Measurements from ENCODE around the gene BACH1.

The BACH1 gene

GRCh38 chr21:29315131-29315749, 16.5 kb downstream of the BACH1 start:
- no peak for DNase-seq (ENCODE audit: low read depth in 2 of 2)

- no peak for DNase-seq (ENCODE audit: low read depth in 2 of 2)
These were observed 17.5 kb downstream of the BACH1 start for GRCh38 chr21:29316029-29316742.

- no peak for DNase-seq (ENCODE audit: low read depth in 2 of 2)
These were observed 18.1 kb downstream of the BACH1 start for GRCh38 chr21:29316806-29317205.

GRCh38 chr21:29318354-29318753, 19.6 kb downstream of the BACH1 start:
- DNase-seq (ENCODE audit: low read depth in 2 of 2), result no peak

GRCh38 chr21:29320031-29320430, 21.3 kb downstream of the BACH1 start:
- no peak for DNase-seq (ENCODE audit: low read depth in 2 of 2)

- DNase-seq (ENCODE audit: low read depth in 2 of 2), result no peak
These were observed 22.5 kb downstream of the BACH1 start for GRCh38 chr21:29321217-29321616.

DNA sequence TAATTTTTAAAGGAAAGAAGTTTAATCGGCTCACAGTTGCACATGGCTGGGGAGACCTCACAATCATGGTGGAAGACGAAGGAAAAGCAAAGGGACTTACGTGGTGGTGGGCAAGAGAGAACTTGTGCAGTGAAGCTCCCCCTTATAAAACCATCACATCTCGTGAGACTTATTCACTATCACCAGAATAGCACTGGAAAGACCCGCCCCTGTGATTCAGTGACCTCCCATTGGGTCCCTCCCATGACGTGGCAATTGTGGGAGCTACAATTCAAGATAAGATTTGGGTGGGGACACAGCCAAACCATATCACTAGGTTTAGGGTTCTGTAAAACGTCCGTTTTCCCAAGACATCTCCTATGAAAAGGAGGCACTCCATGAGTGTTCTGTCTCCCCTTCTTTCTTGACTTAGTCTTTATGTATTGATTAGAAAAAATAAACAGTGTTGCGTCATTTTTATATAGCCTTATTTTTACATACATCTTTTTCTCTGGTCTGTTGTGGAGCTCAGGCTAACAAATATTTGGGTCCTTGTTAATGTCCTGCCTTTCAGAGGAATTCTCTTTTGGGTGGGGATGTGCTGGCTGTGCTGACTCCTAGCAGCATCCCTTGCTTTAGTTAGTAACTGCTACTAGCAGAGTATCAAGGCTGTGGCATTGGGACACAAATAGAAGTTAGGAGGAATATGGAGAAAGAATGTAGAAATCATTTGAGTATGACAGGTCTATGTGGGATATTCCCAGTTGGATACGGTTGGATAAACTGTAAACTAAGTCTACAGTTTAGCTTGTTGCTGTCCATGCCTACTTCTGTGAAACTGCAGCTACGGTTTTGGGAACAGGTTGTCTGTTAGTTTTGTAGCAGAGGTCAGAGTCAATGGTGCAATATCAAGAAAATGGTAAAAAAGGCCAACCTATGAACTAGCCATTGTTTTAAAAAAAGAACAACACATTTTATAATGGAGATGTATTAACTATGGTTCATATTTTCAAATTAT, 23.5 kb downstream of the BACH1 start:
- no peak for DNase-seq (ENCODE audit: low read depth in 2 of 2)

GRCh38 chr21:29323189-29323588, 24.5 kb downstream of the BACH1 start:
- no peak for DNase-seq (ENCODE audit: low read depth in 2 of 2)

DNA sequence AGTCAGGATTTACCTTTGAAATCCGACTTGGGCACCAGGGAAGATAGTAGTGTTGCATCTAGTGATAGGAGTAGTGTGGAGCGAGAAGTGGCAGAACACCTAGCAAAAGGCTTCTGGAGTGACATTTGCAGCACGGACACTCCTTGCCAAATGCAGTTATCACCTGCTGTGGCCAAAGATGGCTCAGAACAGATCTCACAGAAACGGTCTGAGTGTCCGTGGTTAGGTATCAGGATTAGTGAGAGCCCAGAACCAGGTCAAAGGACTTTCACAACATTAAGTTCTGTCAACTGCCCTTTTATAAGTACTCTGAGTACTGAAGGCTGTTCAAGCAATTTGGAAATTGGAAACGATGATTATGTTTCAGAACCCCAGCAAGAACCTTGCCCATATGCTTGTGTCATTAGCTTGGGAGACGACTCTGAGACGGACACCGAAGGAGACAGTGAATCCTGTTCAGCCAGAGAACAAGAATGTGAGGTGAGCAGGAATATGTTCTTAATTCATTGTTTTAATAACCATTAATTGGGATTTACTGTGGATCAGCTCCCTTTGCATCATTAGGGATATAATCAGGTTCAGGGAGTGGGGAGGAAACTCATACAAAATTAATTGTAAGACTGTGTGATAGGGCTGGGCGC, 28.3 kb downstream of the BACH1 start:
- no peak for DNase-seq (ENCODE audit: low read depth in 2 of 2)

- DNase-seq (ENCODE audit: low read depth in 2 of 2), result no peak
These were observed 30.7 kb downstream of the BACH1 start for GRCh38 chr21:29329406-29329805.

- no peak for DNase-seq (ENCODE audit: low read depth in 2 of 2)
These were observed 32.1 kb downstream of the BACH1 start for GRCh38 chr21:29330797-29331196.

DNA sequence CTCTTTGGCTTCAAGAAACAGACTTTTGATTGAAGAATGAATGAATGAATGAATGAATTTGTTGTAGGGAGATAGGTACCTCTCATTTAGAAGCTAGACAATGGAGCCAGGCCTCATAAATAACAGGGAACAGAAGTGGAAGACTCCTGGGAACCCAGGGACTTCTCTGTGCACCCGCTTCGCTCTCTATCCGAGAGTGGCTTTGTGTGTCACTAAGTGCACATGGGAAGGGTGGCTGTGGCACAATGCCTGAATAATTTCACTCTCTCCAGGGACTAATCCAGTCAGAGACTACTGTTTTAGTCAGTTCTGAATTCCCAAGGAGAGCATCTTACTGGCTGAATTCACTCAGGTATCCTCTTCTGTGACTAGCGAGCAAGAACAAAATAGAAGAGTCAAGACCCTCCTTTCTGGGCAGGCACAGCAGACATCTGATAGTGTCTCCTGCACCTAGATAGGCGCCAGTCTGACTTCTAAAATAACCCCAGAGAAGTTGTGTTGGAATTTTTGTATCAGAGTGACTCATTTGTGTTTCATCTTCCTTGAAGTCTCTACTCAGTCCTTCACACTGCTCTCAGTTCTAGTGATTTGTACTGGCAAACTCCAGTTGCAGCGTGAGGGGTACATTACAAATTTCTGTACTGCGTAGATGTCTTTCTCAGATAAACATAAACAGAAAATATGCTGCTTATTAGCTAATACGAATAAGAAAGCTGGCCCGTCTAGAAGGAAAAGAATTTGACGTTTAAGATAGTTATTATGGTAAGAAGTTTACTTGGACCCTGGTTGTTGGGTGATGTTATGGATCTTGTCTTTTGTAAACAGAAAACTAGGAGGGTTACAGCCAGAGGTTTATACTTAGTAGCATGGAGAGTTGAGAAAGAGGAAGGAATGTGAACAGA, 34.0 kb downstream of the BACH1 start:
- no peak for DNase-seq (ENCODE audit: low read depth in 2 of 2)

DNA sequence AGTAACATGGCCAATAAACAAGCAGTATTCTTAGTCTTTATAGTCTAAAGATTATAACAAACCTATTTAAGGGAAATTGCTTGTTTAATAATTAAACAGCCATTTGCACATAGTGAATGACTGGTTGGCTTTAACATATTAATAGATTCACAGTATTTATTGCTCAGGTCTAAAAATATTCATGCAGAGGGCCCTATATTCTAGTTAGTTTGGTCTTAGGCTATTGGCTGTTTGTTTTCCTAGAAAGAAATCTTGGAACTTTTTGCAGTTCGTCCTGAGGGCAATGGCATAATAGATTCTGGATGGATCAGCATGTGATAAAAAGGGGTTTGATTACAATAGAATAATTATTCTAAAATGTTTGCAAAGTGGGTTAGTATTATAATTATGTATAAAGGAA, 34.7 kb downstream of the BACH1 start:
- no peak for DNase-seq (ENCODE audit: low read depth in 2 of 2)

DNA sequence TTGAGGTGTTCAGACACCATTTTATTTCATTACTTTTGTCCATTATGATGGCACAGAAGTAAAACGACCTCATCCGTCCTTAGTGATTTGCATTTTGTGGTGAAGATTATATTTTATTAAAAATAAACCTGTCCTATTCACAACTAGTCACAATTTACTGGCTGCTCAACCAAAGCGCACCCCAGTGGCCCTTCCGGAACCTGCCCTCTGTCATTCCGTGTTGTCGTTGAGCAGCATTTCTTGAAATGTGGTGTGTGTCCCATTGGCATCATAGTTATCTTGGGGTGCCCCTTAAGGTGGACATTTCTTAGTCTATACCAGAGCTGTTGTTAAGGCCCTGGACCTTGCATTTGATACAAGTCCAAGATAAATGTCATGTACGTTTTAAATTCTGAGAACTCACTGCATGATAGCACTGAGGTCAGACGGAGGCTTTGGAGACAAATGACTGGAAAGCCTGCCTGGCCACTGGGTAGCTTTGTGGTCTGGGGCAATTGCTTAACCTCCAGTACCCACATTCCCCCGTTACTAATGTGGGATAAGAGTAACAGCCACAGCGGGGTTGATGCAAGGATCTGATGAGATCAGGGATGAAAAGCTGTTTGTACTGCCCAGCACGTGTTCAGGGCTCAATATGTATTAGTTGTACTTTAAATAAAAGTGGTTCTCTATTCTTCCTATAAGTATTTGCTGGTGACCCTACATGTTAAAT, 36.2 kb downstream of the BACH1 start:
- DNase-seq (ENCODE audit: low read depth in 2 of 2), result no peak

GRCh38 chr21:29335720-29336119, 37.0 kb downstream of the BACH1 start:
- no peak for DNase-seq (ENCODE audit: low read depth in 2 of 2)

DNA sequence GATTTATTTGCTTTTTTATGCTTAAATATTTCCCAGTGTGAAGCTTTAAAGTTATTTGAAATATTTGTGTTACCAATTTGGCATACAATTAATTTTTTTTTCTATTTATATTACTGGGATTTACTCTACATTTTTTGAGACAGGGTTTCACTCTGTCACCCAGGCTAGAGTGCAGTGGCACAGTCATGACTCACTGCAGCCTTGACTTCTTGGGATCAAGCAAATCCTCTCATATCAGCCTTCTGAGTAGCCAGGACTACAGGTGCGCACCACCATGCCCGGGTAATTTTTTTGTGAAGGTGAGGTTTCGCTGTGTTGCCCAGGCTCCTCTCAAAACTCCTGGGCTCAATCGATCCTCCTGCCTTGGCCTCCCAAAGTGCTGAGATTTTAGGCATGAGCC, 39.5 kb downstream of the BACH1 start:
- DNase-seq (ENCODE audit: low read depth in 2 of 2), result no peak

DNA sequence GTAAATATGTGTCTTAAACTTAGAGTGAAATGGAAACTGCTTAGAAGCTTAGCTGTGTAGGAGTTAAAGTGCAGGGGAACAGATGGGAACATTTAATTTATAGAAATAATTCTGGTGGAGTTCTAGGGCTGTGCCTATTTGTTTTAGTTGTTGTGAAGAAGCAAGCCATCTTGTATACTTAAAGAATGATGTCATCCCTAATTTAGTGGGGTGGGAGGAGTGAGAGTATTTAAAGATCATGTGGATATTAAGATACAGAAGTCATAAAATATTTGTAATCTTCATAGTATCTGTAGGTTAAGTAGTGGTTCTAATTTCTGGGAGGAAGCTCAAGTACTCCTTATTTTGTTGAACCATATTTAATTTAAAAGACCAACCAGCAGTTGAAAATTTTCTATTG, 41.5 kb downstream of the BACH1 start:
- no peak for DNase-seq (ENCODE audit: low read depth in 2 of 2)

- no peak for DNase-seq (ENCODE audit: low read depth in 2 of 2)
These were observed 43.7 kb downstream of the BACH1 start for GRCh38 chr21:29342363-29342957.

- no peak for DNase-seq (ENCODE audit: low read depth in 2 of 2)
These were observed 44.8 kb downstream of the BACH1 start for GRCh38 chr21:29343519-29343918.

DNA sequence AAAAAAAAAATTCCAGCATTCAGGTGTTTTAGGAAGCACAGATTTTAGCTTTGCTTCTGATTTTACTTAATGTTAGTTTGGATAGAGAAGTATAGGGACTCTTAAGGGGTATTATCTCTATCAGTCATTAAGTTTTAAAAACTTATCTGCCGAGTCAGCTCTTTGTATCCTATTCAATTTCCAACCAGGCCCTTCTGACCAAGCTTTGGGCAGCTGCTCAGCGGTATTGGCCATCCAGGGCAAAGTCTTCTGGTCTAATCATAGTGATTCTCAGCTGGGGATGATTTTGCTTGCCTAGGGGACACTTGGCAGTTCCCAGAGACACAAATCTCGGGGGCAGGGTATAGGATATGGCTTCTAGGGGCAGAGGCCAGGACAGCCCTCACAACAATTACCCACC, 47.6 kb downstream of the BACH1 start:
- no peak for DNase-seq (ENCODE audit: low read depth in 2 of 2)

Data from stimulated activated CD4-positive, alpha-beta T cell treated with anti-CD3 and anti-CD28 coated beads, Interleukin-1b, Interleukin-23, amount 100 ng/mL, for 1 hour (primary cell).